ENCODE measurements around the gene CASS4.

CASS4 gene

GRCh38 chr20:56460459-56460858 is 48.4 kb downstream of the CASS4 start:
- H3K27me3 ChIP-seq (ENCODE audit: control insufficient read depth, insufficient read depth, low read length) = no peaks in the 10 kb centered on the region
- H3K9ac ChIP-seq (ENCODE audit: low read length) = no peak overlapping the region

GRCh38 chr20:56461576-56461975 is 49.5 kb downstream of the CASS4 start:
- H3K27me3 ChIP-seq (ENCODE audit: control insufficient read depth, insufficient read depth, low read length) = no peaks in the 10 kb centered on the region
- no peaks in the 10 kb centered on the region for H3K9me3 ChIP-seq (ENCODE audit: control insufficient read depth, low read length)
- no peaks in the 10 kb centered on the region for H3K36me3 ChIP-seq (ENCODE audit: control insufficient read depth, insufficient read depth, low read length)
- H3K4me1 ChIP-seq (ENCODE audit: control insufficient read depth, insufficient read depth, low read length) = no peaks in the 10 kb centered on the region
- H3K9ac ChIP-seq (ENCODE audit: low read length) = no peak overlapping the region
- H3K4me3 ChIP-seq (ENCODE audit: low read length) = no peak overlapping the region

More at GRCh38 chr20:56460459-56460858, 48.4 kb downstream of the CASS4 start:
- Histone ChIP-seq H3K36me3 (ENCODE audit: control insufficient read depth, insufficient read depth, low read length) (no peaks in the 10 kb centered on the region), H3K4me1 (ENCODE audit: control insufficient read depth, insufficient read depth, low read length) (no peaks in the 10 kb centered on the region), H3K4me3 (ENCODE audit: low read length) (no peak overlapping the region), H3K9me3 (ENCODE audit: control insufficient read depth, low read length) (no peaks in the 10 kb centered on the region)

- H3K36me3 ChIP-seq (ENCODE audit: control insufficient read depth, insufficient read depth, low read length) = no peaks in the 10 kb centered on the region
- no peak overlapping the region for H3K9ac ChIP-seq (ENCODE audit: low read length)
- H3K4me1 ChIP-seq (ENCODE audit: control insufficient read depth, insufficient read depth, low read length) = no peaks in the 10 kb centered on the region
- no peaks in the 10 kb centered on the region for H3K27me3 ChIP-seq (ENCODE audit: control insufficient read depth, insufficient read depth, low read length)
- H3K9me3 ChIP-seq (ENCODE audit: control insufficient read depth, low read length) = no peaks in the 10 kb centered on the region
- H3K4me3 ChIP-seq (ENCODE audit: low read length) = no peak overlapping the region
These were observed 51.4 kb downstream of the CASS4 start for GRCh38 chr20:56463428-56463827.

- no peak overlapping the region for H3K9ac ChIP-seq (ENCODE audit: low read length)
- H3K27me3 ChIP-seq (ENCODE audit: control insufficient read depth, insufficient read depth, low read length) = no peaks in the 10 kb centered on the region
- no peak overlapping the region for H3K4me3 ChIP-seq (ENCODE audit: low read length)
- no peaks in the 10 kb centered on the region for H3K36me3 ChIP-seq (ENCODE audit: control insufficient read depth, insufficient read depth, low read length)
- H3K4me1 ChIP-seq (ENCODE audit: control insufficient read depth, insufficient read depth, low read length) = peaks cover 4% of the 10 kb centered on the region
- H3K9me3 ChIP-seq (ENCODE audit: control insufficient read depth, low read length) = no peaks in the 10 kb centered on the region
These were observed 53.9 kb downstream of the CASS4 start for GRCh38 chr20:56465997-56466396.

- Histone ChIP-seq H3K36me3 (ENCODE audit: control insufficient read depth, insufficient read depth, low read length) (no peaks in the 10 kb centered on the region), H3K4me3 (ENCODE audit: low read length) (peak overlapping the region; percentile 100), H3K27me3 (ENCODE audit: control insufficient read depth, insufficient read depth, low read length) (no peaks in the 10 kb centered on the region), H3K9ac (ENCODE audit: low read length) (no peak overlapping the region), H3K9me3 (ENCODE audit: control insufficient read depth, low read length) (no peaks in the 10 kb centered on the region), H3K4me1 (ENCODE audit: control insufficient read depth, insufficient read depth, low read length) (peaks cover 4% of the 10 kb centered on the region)
These were observed 55.9 kb downstream of the CASS4 start for GRCh38 chr20:56467968-56468315.

GRCh38 chr20:56468316-56469076 is 56.4 kb downstream of the CASS4 start, which contains the start of gene RTF2:
RTF2 (plus strand) TSS chr20:56468627; CDS start chr20:56468698, 71 bp downstream.
- peaks cover 4% of the 10 kb centered on the region for H3K4me1 ChIP-seq (ENCODE audit: control insufficient read depth, insufficient read depth, low read length)
- no peaks in the 10 kb centered on the region for H3K9me3 ChIP-seq (ENCODE audit: control insufficient read depth, low read length)
- H3K9ac ChIP-seq (ENCODE audit: low read length) = peak within 1 kb of the TSS; percentile 99
- peak within 1 kb of the TSS; percentile 100 for H3K4me3 ChIP-seq (ENCODE audit: low read length)
- H3K36me3 ChIP-seq (ENCODE audit: control insufficient read depth, insufficient read depth, low read length) = no peaks in the 10 kb centered on the region
- no peaks in the 10 kb centered on the region for H3K27me3 ChIP-seq (ENCODE audit: control insufficient read depth, insufficient read depth, low read length)

- Histone ChIP-seq H3K4me1 (ENCODE audit: control insufficient read depth, insufficient read depth, low read length) (peaks cover 4% of the 10 kb centered on the region), H3K27me3 (ENCODE audit: control insufficient read depth, insufficient read depth, low read length) (no peaks in the 10 kb centered on the region), H3K4me3 (ENCODE audit: low read length) (peak overlapping the region; percentile 100), H3K36me3 (ENCODE audit: control insufficient read depth, insufficient read depth, low read length) (no peaks in the 10 kb centered on the region), H3K9me3 (ENCODE audit: control insufficient read depth, low read length) (no peaks in the 10 kb centered on the region), H3K9ac (ENCODE audit: low read length) (peak overlapping the region; percentile 99)
These were observed 57.0 kb downstream of the CASS4 start for GRCh38 chr20:56469077-56469449.

- Histone ChIP-seq H3K4me3 (ENCODE audit: low read length) (no peak overlapping the region), H3K9me3 (ENCODE audit: control insufficient read depth, low read length) (no peaks in the 10 kb centered on the region), H3K4me1 (ENCODE audit: control insufficient read depth, insufficient read depth, low read length) (no peaks in the 10 kb centered on the region), H3K36me3 (ENCODE audit: control insufficient read depth, insufficient read depth, low read length) (peaks cover 15% of the 10 kb centered on the region), H3K27me3 (ENCODE audit: control insufficient read depth, insufficient read depth, low read length) (no peaks in the 10 kb centered on the region), H3K9ac (ENCODE audit: low read length) (no peak overlapping the region)
These were observed 71.9 kb downstream of the CASS4 start for GRCh38 chr20:56483970-56484369.

- Histone ChIP-seq H3K9me3 (ENCODE audit: control insufficient read depth, low read length) (no peaks in the 10 kb centered on the region), H3K4me1 (ENCODE audit: control insufficient read depth, insufficient read depth, low read length) (no peaks in the 10 kb centered on the region), H3K27me3 (ENCODE audit: control insufficient read depth, insufficient read depth, low read length) (no peaks in the 10 kb centered on the region), H3K4me3 (ENCODE audit: low read length) (no peak overlapping the region), H3K9ac (ENCODE audit: low read length) (no peak overlapping the region), H3K36me3 (ENCODE audit: control insufficient read depth, insufficient read depth, low read length) (peaks cover 15% of the 10 kb centered on the region)
These were observed 75.2 kb downstream of the CASS4 start for GRCh38 chr20:56487216-56487615.

- H3K9me3 ChIP-seq (ENCODE audit: control insufficient read depth, low read length) = no peaks in the 10 kb centered on the region
- peaks cover 15% of the 10 kb centered on the region for H3K36me3 ChIP-seq (ENCODE audit: control insufficient read depth, insufficient read depth, low read length)
- H3K4me1 ChIP-seq (ENCODE audit: control insufficient read depth, insufficient read depth, low read length) = no peaks in the 10 kb centered on the region
- H3K4me3 ChIP-seq (ENCODE audit: low read length) = no peak overlapping the region
- no peaks in the 10 kb centered on the region for H3K27me3 ChIP-seq (ENCODE audit: control insufficient read depth, insufficient read depth, low read length)
- H3K9ac ChIP-seq (ENCODE audit: low read length) = no peak overlapping the region
These were observed 76.5 kb downstream of the CASS4 start for GRCh38 chr20:56488566-56488965.

GRCh38 chr20:56501116-56501515 is 89.1 kb downstream of the CASS4 start:
- Histone ChIP-seq H3K9ac (ENCODE audit: low read length) (no peak overlapping the region), H3K27me3 (ENCODE audit: control insufficient read depth, insufficient read depth, low read length) (no peaks in the 10 kb centered on the region), H3K4me3 (ENCODE audit: low read length) (no peak overlapping the region), H3K4me1 (ENCODE audit: control insufficient read depth, insufficient read depth, low read length) (no peaks in the 10 kb centered on the region), H3K9me3 (ENCODE audit: control insufficient read depth, low read length) (no peaks in the 10 kb centered on the region), H3K36me3 (ENCODE audit: control insufficient read depth, insufficient read depth, low read length) (no peaks in the 10 kb centered on the region)

GRCh38 chr20:56503916-56504315 is 91.9 kb downstream of the CASS4 start:
- Histone ChIP-seq H3K4me3 (ENCODE audit: low read length) (no peak overlapping the region), H3K36me3 (ENCODE audit: control insufficient read depth, insufficient read depth, low read length) (no peaks in the 10 kb centered on the region), H3K27me3 (ENCODE audit: control insufficient read depth, insufficient read depth, low read length) (no peaks in the 10 kb centered on the region), H3K4me1 (ENCODE audit: control insufficient read depth, insufficient read depth, low read length) (no peaks in the 10 kb centered on the region), H3K9ac (ENCODE audit: low read length) (no peak overlapping the region), H3K9me3 (ENCODE audit: control insufficient read depth, low read length) (no peaks in the 10 kb centered on the region)
